Stimulated activated CD4-positive, alpha-beta T cell treated with anti-CD3 and anti-CD28 coated beads, Interleukin-4, amount 100 ng/mL, for 4 hours (primary cell): ENCODE measurements around the gene LCA5.
"Not testable (repeated sequence)": the region's sequence is repeated elsewhere in the genome, so short reads cannot be mapped to it uniquely, and the experiment has no call there.

Experiments used
- DNase-seq, 2 experiments: peaks; one replicate each; pipeline ENCODE4 v3.0.0-alpha.2; 2020

Gene LCA5

GRCh38 chr6:79536954-79537747 is at the start of gene LCA5:
TSS of gene LCA5 (minus strand) at chr6:79537430. CDS start at chr6:79518894, 18,536 bp downstream.
- peak; percentile 64 to 84 for DNase-seq

GRCh38 chr6:79586548-79586947 is 49.3 kb upstream of the LCA5 start:
- no peak for DNase-seq

DNA sequence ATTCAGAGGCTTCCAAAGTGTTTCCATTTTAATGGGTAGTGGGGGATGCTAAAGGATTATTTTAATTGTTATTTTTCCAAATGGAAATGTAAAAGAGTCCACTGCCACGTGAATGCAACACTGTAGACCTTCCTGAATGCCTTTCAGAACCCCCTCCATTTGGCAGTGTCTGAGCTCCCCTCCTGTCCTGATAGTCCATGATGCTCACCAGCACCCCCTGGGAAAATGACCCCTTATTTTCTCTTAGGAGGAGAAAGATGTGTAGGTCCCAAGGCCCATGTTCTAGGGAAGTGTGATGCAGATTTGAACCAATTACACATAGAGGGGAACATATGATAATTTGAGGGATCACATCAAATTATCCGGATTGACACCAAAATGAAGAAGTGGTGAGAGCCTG is 47.1 kb upstream of the LCA5 start:
- no peak for DNase-seq

- not testable (repeated sequence) for DNase-seq
These were observed 40.7 kb upstream of the LCA5 start for GRCh38 chr6:79577926-79578325.

DNA sequence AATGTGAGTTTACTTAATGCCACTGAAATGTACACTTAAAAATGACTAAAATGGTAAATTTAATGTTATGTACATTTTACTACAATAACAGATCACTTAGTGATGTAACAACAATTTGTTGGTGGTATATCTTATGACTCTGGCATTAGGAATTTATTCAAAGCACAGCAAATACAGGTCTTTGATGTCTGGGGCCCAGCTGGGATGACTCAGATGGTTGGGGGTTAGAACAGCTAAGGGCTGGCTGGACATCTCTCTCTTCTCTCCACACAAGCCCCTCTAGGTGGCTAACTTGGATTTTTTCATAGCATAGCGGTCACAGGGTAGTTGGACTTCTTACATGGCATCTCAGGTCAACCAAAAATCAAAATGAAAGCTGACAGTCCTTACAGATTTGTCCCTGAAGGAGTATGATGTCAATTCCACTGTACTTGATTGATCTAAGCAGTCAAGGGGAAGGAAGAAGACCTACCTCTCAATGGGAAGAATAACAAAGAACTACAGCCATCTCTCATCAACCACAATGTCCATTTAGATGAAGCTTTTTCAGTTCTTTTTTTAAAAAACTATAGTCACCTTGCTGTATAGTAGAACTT is 37.5 kb upstream of the LCA5 start:
- DNase-seq: no peak

- DNase-seq: no peak
These were observed 36.9 kb upstream of the LCA5 start for GRCh38 chr6:79574174-79574573.

- no peak for DNase-seq
These were observed 33.8 kb upstream of the LCA5 start for GRCh38 chr6:79571030-79571367.

DNA sequence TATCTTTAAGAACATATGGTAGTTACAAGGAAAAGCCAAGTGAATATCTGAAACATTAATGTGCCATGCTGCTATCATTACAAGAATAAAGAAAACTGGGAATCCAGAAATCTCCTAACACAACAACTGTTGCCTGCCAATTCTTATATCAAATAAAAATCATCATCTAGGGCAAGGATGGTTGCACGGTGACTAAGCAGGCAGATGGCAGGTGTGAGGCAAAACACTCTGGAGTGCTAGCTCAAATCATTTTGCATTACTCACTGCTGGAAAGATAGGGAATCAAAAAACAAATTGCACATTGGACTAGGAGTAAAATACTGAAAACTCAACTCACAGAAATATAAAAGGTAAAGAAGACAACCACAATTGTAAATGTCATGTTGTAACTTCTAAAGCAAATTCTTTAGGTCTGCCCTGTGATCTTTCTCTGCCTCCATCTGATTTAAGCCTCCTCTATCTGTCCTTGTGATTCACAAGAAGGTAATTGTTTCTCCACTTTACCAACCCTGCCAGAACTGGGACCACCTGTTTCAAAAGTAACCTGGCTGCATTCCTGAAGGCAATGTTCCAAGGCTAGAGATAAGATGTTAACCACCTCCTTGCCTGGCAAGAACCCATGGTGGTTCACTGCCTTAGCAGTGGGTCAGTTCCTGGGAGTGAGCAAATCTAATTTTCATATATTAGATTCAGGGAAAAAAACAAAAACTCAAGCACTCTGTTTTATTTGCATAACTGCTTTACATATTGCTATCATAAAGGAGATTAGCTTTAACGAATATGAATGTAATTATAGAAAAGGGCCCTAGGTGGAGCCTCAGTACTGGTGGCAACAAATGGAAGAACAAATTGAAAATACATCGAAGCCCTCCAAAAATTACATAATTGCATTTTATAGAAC is 33.1 kb upstream of the LCA5 start:
- no peak for DNase-seq

DNA sequence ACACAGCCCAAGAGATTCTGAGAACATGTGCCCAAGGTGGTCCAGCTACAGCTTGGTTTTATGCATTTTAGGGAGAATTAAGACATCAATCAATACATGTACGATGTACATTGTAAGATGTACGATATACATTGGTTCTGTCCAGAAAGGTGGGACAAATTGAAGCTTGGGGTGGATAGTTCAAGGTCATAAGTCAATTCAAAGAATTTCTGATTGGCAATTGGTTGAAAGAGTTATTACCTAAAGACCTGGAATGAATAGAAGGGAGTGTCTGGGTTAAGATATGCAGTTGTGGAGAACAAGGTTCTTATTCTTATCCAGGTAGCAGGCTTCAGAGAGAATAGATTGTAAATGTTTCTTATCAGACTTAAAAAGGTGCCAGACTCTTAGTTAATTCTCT is 31.8 kb upstream of the LCA5 start:
- DNase-seq: no peak

- DNase-seq: no peak
These were observed 27.4 kb upstream of the LCA5 start for GRCh38 chr6:79564636-79565035.

DNA sequence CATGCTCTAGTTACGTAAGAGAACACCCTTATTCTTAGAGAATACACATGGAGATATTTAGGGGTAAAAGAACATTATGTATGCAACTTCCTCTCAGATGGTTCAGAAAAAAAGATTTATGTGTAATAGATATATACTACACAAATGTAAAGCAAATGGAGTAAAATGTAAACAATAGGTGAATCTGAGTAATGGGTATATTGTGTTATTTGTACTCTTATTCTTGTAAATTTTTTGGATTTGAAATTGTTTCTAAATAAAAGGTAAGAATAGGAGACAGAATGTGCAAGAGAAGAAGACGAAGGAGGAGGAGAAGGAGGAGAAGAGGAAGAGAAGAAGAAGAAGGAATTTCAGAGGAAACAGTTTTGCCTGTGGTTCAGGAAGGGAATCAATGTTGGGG is 22.5 kb upstream of the LCA5 start:
- DNase-seq: no peak

DNA sequence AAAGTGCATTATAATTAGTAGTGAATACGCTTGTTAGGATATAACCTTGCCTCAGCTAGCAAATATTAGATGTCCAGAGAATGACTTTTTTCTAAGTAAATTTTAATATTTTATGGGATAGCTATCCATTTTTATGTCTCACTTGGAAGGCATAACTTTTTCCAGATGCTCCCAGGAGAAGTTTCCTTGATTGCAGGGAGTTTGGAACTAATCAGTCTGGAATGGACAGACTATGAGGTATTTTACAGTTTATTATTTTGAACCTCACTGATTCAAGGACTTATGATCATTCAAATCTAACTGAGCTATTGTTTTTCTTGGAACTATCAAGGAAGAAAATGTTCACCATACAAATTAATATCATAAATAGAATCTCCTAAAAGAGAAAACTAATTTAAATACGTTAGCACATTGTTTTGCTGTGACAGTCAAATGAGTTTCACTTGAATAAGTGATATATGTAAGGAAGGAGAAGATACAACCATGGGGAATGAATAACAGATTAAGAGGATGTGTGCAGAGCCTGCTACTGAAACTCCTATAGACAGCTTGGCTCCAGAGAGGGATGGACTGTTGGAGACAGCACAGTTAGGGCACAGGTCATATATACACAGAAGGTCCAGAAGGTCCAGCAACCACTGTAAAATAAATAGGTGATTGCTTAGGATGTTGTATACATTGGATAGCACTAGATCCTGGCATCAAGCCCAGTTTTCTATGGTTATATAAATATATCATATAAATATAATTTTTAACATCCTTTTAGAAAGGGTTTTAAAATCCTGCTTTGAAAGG is 20.6 kb upstream of the LCA5 start:
- DNase-seq: no peak

- no peak for DNase-seq
These were observed 17.1 kb upstream of the LCA5 start for GRCh38 chr6:79554305-79554704.

DNA sequence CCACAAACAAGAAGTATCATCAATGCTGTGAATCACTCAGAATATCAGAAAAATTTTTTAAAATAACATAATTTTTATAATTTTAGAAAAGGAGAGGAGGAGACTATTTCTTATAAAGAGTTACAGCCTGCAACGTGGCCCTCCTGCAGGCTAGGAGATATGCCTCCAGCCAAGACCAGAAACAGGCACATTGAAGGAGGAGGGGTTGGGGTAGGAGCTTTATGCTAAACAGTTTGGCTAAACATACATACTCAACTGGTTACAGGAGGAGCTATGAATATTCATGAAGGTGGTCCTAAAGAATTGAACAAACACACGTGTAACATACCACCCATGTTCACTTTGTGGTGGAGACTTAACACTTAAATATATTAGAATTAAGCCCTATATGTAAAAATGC is 14.2 kb upstream of the LCA5 start:
- DNase-seq: no peak

DNA sequence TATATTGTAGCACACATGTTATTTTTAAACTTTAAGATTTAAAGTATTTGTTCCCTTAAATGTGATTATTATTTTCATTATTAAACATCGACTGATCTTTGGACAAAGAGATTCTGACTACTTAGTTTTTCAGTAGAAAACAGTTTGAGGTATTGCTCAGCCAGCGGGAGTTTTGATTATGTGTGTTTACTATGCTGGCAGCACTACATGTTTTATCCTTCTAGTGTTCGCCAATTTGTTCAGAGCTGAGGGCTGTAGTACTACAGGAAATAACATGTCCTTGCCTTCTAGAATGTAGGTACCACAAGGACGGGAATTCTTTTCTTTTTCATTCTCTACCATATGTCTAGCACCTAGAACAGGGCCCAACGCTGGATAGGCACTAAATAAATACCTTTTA is 11.1 kb upstream of the LCA5 start:
- no peak for DNase-seq

DNA sequence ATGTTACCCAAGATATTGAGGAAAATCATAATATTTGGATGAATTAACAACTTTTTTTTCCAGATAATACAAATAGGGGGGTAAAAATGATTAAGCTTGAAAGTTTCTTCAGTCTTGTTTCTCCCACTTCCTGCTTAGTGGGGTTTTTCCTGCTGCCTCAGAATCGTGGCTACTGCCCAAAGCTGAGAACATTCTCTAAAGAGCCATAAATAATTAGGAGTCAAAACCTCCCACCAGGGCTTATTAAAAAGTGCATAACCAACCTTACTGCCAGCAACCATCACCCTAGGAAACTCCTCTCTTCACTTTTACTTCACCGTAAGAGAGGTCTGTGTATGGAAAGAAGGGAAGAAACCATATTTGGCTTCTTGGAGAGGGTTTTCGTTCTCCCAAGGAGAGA is 9.0 kb upstream of the LCA5 start:
- no peak for DNase-seq

- no peak for DNase-seq
These were observed 7.8 kb upstream of the LCA5 start for GRCh38 chr6:79544939-79545450.

DNA sequence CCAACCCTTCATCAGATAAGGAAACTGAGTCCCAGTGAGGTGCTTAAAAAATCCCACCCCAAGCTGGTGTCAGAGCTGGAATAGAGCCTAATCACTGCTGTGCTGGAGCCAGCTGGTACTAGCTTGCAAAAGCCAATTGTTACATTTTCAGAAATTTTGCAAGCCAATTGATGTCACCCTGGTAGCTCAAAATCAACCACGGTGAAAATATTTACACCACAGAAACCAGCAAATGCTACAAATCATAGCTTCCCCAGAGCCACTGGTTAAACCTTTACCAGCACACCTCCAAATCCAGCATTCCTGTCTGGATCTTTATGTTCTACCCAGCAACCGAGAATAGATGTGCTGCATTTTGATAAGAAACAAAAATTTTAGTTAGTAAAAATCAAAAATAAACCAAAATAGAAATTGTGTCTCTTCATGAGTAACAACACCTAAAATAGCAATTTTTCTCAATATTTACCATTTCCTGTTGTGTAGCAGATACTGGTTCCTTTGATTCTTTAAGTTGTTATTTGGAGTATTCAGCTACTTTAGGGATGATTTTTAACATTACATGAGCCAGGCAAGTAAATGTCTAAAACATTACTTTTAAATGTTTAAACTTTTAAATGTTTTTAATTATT is 7.2 kb upstream of the LCA5 start:
- DNase-seq: no peak

DNA sequence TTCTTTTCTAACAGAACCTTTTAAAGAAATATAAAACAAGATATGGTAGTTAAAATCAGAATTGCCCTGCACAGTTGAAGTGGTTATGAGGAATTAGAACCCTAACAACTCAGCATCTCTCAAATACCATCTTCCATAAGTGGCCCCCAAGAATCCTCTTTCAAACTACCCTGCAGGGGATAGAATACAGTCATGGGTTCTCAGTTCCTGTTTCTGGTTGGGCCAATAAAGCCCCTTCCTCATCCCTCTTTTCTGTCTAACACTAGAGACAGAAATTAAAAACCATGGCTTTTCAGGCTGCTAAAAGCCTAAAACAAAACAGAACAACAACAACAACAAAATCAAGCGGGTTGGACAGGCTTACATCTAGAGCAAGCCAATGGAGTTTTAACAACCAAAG is 6.7 kb upstream of the LCA5 start:
- no peak for DNase-seq

DNA sequence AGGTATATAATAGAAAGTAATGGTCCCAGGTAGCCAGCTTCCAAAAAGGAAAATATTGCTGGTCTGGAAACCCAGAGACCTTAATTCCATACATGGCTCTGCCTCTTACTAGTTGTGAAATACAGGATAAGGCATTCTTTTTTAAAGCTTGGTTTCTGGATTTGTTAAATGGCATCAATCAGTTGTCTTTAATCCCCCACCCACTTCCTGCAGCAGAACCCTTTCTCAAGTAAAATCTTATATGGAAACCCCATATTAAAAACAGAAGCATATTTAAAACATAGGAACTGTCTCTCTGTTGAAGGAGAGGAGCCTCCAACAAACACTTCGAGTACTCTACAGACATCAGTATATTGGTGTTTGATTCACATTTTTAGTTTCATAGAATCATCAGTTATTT is 6.2 kb upstream of the LCA5 start:
- DNase-seq: no peak

DNA sequence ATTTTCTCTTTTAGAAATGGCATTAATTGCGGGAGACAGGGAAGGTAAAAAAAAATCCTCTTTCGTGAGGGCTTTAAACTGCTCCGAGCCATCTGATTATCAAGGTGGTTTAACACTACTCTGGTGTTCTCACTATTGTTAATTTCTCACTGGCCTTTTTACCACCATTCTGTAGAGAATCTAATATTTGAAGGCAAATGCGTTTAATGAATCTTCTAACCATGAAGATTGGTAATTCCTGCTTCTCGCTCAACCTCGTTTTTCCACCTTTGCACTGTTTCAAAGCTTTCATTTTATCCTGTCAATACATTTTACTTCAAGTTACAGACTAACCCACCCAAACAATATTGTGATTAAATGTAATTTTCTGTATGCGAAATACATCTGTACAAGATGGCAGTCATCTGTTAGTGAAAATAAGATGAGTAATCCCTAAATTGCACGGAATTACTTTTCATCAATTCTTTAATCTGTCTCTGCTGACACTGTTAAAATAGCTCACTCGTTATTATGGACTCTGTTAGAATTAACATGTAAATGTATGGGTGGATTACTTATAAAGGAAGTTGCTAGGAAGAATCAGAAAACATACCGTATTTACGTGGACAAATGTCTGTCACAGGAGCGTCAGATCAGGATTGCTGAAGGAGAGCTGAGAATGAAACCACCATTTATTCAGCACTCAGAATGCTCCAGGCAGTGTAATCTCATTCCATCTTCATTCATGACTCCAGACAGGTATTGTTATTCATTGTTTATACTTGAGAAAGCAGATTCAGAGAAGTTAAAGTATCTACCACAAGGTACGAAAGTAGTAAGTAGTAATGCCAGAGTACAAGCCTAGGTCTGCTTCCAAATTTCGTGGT is 1.1 kb upstream of the LCA5 start:
- DNase-seq: no peak
